ENCODE results near the gene CCL23.

Gene CCL23

DNA sequence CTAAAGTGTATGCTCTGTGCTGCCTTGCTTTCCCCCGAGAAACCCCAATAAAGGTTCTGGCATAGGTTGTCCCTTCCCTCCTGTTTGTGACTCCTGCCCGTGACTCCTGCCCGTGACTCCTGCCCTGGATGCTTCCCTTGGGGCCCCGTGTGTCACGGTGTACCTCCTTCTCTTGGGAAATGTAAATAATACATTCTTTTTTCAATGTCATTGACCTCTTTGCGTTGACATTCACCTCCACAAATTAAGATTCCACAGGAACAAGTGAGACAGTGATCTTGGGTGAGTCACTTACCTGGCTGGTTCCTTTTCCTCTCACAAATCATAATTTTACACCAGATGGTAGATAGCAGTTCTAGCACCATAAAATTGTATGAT lies 17.1 kb downstream of the CCL23 start:
- TF ChIP-seq ZBTB7A (tag by site-specific recombination; IDR thresholded peaks at IDR 0.05; ENCODE audit: low read depth) = no peak
- TF ChIP-seq ZNF404 (tag by site-specific recombination; IDR thresholded peaks at IDR 0.05) = no peak
- TF ChIP-seq, protein P1, sequence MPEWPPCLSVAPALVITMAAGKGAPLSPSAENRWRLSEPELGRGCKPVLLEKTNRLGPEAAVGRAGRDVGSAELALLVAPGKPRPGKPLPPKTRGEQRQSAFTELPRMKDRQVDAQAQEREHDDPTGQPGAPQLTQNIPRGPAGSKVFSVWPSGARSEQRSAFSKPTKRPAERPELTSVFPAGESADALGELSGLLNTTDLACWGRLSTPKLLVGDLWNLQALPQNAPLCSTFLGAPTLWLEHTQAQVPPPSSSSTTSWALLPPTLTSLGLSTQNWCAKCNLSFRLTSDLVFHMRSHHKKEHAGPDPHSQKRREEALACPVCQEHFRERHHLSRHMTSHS (tag by site-specific recombination; IDR thresholded peaks at IDR 0.05) = no peak
- TF ChIP-seq ZNF274 (IDR thresholded peaks at IDR 0.05; ENCODE audit: low read length) = no peak
- no peak for TF ChIP-seq ZNF274 (tag by site-specific recombination; IDR thresholded peaks at IDR 0.05; ENCODE audit: borderline replicate concordance)
- TF ChIP-seq, protein P2, sequence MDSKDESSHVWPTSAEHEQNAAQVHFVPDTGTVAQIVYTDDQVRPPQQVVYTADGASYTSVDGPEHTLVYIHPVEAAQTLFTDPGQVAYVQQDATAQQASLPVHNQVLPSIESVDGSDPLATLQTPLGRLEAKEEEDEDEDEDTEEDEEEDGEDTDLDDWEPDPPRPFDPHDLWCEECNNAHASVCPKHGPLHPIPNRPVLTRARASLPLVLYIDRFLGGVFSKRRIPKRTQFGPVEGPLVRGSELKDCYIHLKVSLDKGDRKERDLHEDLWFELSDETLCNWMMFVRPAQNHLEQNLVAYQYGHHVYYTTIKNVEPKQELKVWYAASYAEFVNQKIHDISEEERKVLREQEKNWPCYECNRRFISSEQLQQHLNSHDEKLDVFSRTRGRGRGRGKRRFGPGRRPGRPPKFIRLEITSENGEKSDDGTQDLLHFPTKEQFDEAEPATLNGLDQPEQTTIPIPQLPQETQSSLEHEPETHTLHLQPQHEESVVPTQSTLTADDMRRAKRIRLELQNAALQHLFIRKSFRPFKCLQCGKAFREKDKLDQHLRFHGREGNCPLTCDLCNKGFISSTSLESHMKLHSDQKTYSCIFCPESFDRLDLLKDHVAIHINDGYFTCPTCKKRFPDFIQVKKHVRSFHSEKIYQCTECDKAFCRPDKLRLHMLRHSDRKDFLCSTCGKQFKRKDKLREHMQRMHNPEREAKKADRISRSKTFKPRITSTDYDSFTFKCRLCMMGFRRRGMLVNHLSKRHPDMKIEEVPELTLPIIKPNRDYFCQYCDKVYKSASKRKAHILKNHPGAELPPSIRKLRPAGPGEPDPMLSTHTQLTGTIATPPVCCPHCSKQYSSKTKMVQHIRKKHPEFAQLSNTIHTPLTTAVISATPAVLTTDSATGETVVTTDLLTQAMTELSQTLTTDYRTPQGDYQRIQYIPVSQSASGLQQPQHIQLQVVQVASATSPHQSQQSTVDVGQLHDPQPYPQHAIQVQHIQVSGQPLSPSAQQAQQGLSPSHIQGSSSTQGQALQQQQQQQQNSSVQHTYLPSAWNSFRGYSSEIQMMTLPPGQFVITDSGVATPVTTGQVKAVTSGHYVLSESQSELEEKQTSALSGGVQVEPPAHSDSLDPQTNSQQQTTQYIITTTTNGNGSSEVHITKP (tag by site-specific recombination; IDR thresholded peaks at IDR 0.05) = no peak
- TF ChIP-seq ZNF768 (tag by site-specific recombination; IDR thresholded peaks at IDR 0.05) = no peak
- TF ChIP-seq, protein P3, sequence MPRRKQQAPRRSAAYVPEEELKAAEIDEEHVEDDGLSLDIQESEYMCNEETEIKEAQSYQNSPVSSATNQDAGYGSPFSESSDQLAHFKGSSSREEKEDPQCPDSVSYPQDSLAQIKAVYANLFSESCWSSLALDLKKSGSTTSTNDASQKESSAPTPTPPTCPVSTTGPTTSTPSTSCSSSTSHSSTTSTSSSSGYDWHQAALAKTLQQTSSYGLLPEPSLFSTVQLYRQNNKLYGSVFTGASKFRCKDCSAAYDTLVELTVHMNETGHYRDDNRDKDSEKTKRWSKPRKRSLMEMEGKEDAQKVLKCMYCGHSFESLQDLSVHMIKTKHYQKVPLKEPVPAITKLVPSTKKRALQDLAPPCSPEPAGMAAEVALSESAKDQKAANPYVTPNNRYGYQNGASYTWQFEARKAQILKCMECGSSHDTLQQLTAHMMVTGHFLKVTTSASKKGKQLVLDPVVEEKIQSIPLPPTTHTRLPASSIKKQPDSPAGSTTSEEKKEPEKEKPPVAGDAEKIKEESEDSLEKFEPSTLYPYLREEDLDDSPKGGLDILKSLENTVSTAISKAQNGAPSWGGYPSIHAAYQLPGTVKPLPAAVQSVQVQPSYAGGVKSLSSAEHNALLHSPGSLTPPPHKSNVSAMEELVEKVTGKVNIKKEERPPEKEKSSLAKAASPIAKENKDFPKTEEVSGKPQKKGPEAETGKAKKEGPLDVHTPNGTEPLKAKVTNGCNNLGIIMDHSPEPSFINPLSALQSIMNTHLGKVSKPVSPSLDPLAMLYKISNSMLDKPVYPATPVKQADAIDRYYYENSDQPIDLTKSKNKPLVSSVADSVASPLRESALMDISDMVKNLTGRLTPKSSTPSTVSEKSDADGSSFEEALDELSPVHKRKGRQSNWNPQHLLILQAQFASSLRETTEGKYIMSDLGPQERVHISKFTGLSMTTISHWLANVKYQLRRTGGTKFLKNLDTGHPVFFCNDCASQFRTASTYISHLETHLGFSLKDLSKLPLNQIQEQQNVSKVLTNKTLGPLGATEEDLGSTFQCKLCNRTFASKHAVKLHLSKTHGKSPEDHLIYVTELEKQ (tag by site-specific recombination; IDR thresholded peaks at IDR 0.05; ENCODE audit: borderline replicate concordance) = no peak
- no peak for TF ChIP-seq ZNF140 (tag by site-specific recombination; IDR thresholded peaks at IDR 0.05)
- no peak for TF ChIP-seq ZNF133 (tag by site-specific recombination; IDR thresholded peaks at IDR 0.05)
- no peak for TF ChIP-seq REPIN1 (tag by site-specific recombination; IDR thresholded peaks at IDR 0.05; ENCODE audit: low read depth)
- no peak for TF ChIP-seq ZNF138 (tag by site-specific recombination; IDR thresholded peaks at IDR 0.05; ENCODE audit: borderline replicate concordance)
- no peak for TF ChIP-seq SP2 (tag by site-specific recombination; IDR thresholded peaks at IDR 0.05)
- no peak for TF ChIP-seq KLF10 (tag by site-specific recombination; IDR thresholded peaks at IDR 0.05)
- TF ChIP-seq SETDB1 (IDR thresholded peaks at IDR 0.05; ENCODE audit: insufficient read length, low read length) = no peak
- no peak for TF ChIP-seq ZBTB21 (tag by site-specific recombination; IDR thresholded peaks at IDR 0.05)
- no peak for TF ChIP-seq ZNF223 (tag by site-specific recombination; IDR thresholded peaks at IDR 0.05)
- TF ChIP-seq OSR2 (tag by site-specific recombination; IDR thresholded peaks at IDR 0.05) = no peak
- TF ChIP-seq, protein P4, sequence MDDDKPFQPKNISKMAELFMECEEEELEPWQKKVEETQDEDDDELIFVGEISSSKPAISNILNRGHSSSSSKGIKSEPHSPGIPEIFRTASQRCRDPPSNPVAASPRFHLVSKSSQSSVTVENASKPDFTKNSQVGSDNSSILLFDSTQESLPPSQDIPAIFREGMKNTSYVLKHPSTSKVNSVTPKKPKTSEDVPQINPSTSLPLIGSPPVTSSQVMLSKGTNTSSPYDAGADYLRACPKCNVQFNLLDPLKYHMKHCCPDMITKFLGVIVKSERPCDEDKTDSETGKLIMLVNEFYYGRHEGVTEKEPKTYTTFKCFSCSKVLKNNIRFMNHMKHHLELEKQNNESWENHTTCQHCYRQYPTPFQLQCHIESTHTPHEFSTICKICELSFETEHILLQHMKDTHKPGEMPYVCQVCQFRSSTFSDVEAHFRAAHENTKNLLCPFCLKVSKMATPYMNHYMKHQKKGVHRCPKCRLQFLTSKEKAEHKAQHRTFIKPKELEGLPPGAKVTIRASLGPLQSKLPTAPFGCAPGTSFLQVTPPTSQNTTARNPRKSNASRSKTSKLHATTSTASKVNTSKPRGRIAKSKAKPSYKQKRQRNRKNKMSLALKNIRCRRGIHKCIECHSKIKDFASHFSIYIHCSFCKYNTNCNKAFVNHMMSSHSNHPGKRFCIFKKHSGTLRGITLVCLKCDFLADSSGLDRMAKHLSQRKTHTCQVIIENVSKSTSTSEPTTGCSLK (tag by site-specific recombination; IDR thresholded peaks at IDR 0.05) = no peak
- no peak for TF ChIP-seq ZNF654 (tag by site-specific recombination; IDR thresholded peaks at IDR 0.05; ENCODE audit: low read depth)
- Histone ChIP-seq H3K36me3 (ENCODE audit: control insufficient read depth in 2 of 2, insufficient read depth in 1 of 2, low read length in 2 of 2) (no peaks in the 10 kb centered on the region), H3K27ac (ENCODE audit: extremely low read depth, low read depth, low read length) (no peak overlapping the region), H3K9me3 (ENCODE audit: control insufficient read depth, insufficient read depth, low read depth, low read length) (no peaks in the 10 kb centered on the region), H3K4me3 (ENCODE audit: low read depth, low read length) (no peak overlapping the region), H3K4me1 (ENCODE audit: control insufficient read depth, insufficient read depth, low read length) (0 out of 2 replicates have a peak, but pooled peaks cover 4% of the 10 kb centered on the region)
- ChIA-PET CTCF (interaction anchor here (0.9 to 1.4 kb wide), 3 partner anchors 25 to 150 kb away, joined by 4 to 6 read pairs (median 4); no protein-coding TSS in a partner anchor), POLR2A (no interaction called here)

All from HEK293 (cell line).